GM12875 (cell line): Measurements from ENCODE around the gene TOR4A.
A peak's percentile ranks its signal among the peaks of the same experiment; 100 is the strongest.

Experiments
- H3K4me3 ChIP-seq: one replicate; pipeline ENCODE4 v1.5.1; 2011; ENCODE audit warnings: low read depth, low read length, control low read depth
- TF ChIP-seq, protein P1 (sequence below): IDR thresholded peaks from 2 replicates; pipeline ENCODE4 v1.5.1; 2011; ENCODE audit warnings: low read depth, mild to moderate bottlenecking, control low read depth, inconsistent platforms, low read length, moderate library complexity, borderline replicate concordance; ENCODE audit not compliant: insufficient read depth

The TOR4A gene

DNA sequence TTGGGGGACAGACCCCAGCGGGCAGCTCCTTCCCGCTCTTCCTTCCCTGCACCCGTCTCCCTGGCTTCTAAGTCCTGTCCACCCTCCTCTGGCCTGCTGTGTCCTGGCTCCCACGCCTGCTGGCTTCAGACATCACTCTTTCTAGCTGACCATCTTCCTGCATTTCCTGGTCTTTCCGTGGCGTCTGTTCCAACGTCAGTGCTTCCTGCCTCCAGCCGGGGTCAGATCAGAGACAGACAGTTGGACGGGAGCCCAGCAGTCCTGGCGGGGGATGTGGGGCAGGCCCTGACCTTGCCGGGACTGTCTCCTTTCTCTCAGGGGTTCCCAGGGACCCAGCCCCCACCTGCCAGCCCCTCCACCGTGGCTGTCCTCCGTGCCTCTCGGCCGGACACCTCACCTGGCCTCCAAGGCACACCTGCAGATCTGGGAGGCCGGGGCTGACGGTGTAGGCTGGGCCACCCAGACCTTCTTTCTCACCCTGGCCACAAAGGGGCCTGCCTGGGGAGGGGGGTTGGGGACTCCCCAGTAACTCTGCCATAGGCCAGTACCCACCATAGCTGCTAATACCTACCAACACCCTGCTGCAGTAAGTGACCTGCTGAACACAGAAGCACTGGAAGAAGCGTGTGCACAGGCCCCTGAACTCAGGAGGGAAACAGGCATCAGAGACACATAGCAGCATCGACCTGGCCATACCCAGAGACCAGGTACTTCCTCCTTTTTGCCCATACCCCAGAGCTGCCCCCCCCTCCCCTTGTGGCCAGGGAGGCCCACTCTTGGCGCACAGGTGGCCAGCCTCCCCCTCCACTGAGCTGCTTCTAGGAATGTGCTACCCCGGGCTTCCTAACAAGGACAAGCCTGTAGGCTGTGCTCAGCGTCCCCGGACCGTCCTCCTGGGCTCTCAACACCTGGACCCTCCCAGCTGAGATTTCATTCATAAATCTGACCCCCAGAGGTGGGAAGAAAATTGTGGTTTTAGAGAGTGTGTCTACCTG is 19.4 kb downstream of the TOR4A start:
- H3K4me3 ChIP-seq = no peak overlapping the region
- TF ChIP-seq, protein P1, sequence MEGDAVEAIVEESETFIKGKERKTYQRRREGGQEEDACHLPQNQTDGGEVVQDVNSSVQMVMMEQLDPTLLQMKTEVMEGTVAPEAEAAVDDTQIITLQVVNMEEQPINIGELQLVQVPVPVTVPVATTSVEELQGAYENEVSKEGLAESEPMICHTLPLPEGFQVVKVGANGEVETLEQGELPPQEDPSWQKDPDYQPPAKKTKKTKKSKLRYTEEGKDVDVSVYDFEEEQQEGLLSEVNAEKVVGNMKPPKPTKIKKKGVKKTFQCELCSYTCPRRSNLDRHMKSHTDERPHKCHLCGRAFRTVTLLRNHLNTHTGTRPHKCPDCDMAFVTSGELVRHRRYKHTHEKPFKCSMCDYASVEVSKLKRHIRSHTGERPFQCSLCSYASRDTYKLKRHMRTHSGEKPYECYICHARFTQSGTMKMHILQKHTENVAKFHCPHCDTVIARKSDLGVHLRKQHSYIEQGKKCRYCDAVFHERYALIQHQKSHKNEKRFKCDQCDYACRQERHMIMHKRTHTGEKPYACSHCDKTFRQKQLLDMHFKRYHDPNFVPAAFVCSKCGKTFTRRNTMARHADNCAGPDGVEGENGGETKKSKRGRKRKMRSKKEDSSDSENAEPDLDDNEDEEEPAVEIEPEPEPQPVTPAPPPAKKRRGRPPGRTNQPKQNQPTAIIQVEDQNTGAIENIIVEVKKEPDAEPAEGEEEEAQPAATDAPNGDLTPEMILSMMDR = no peak

- TF ChIP-seq, protein P1 = no peak
- no peak overlapping the region for H3K4me3 ChIP-seq
Observed at GRCh38 chr9:137297966-137298365, 20.4 kb downstream of the TOR4A start.

DNA sequence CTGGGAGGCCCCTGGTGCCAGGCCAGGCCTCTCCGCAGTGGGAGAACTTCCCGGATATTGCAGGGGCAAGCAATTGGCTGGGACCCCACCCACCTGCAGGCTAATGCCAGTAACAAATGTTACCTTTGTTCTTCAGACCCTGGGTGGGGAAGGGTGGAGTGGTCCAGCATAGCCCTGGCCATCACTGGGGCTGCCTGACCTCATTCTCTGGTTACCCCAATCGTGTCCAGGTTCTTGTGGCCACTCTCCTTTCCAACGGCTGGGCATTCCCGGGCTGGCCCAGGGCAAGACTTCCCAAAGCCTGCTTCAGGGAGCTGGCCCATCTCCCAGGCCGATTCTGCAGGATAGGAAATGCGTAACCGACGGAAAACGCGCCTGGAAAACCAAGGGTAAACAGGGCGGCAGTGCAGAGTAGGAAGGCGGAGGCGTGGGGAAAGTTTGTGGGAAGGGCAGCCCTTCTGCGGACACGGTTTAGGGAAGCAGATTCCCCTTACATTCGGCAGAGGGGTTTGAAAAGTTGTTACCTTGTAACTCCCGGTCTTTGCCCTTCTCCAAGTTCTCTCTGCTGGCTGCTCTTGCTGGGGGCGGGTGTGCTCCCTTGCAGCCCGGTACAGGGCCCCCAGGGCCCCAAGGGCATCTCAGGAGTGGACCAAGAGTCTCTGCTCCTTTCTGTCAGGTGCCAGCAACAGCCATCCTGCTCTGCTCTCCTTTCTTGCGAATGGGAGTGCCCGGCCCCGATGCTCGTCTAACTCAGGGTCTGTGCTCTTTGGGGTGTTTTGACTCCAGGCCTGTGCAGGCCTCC is 21.1 kb downstream of the TOR4A start:
- H3K4me3 ChIP-seq = no peak overlapping the region
- TF ChIP-seq, protein P1 = no peak

DNA sequence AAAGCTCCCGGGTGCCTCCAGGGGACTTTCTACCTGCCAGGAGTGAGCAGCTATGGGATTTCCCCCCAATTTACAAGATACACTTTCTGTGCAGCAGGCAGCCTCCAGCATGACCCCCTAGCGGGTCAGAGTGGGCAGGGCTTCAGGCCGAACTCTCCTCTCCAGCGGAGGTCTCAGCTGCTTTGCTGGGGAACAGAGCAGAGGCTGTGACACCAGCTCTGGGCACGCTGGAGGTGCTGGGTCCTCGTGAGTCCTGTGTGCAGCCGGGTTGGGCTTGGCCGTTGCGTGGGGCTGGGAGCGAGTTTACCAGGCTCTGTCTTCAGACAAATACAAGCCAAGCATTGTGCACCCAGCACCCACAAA is 21.7 kb downstream of the TOR4A start:
- no peak overlapping the region for H3K4me3 ChIP-seq
- TF ChIP-seq, protein P1 = 0 out of 2 replicates have a peak, but pooled peaks have one; percentile 5

DNA sequence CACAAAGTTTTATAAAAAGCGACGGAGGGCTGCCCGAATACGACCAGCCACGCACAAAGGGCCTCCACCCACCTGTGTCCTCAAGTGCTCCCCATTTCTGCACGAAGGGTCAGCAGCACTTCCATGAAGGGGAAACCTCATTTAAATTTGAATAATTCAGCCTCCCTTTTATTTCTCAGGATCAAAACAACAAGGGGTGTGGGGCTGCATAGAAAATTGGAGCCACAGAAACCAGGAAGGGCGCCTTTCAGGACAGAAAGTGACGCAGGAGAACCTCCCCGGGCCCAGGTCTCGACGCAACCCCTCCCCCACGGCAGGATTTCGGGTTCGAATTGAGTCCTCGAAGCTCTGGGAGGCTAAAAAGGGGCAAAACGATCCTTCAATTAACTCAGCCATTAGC is 22.4 kb downstream of the TOR4A start:
- TF ChIP-seq, protein P1 = no peak
- no peak overlapping the region for H3K4me3 ChIP-seq

GRCh38 chr9:137300567-137301080 is 23.1 kb downstream of the TOR4A start:
- TF ChIP-seq, protein P1 = no peak
- H3K4me3 ChIP-seq = peak overlapping the region; percentile 49
